Breast epithelium (tissue), 3 donors: ENCODE results near the gene FLCN.

Experiments used
- CTCF ChIP-seq, 3 donors: fragments of 450-650 bp; IDR thresholded peaks; one replicate each; pipeline ENCODE4 v1.5.1; 2016 to 2017; ENCODE audit warnings: antibody characterized with exemption in 3 of 3, mild to moderate bottlenecking in 3 of 3, moderate library complexity in 3 of 3
- POLR2A ChIP-seq: fragments of 450-650 bp; IDR thresholded peaks from one replicate; pipeline ENCODE4 v1.6.1; 2016; ENCODE audit warnings: antibody characterized with exemption, mild to moderate bottlenecking, moderate library complexity
- POLR2AphosphoS5 ChIP-seq, 3 donors: sonication (generic); formaldehyde crosslinking; IDR thresholded peaks; one replicate each; pipeline ENCODE4 v1.6.1; 2017; ENCODE audit warnings: antibody characterized with exemption in 3 of 3

- TF ChIP-seq CTCF (IDR thresholded peaks at IDR 0.05) = no peak
- no peak for TF ChIP-seq POLR2A
- no peak for TF ChIP-seq POLR2AphosphoS5 (IDR thresholded peaks at IDR 0.05)
These were observed 71.2 kb downstream of the FLCN start for GRCh38 chr17:17165666-17166308.
